Brain pericyte (primary cell): Measurements from ENCODE around the gene POLE.
"Not testable (repeated sequence)": the region's sequence is repeated elsewhere in the genome, so short reads cannot be mapped to it uniquely, and the experiment has no call there.

Source experiments
- DNase-seq: peaks from one replicate; pipeline ENCODE4 v3.0.0-alpha.2; 2012; ENCODE audit warnings: low read depth, low spot score

The POLE gene

GRCh38 chr12:132719141-132719953 is 32.2 kb upstream of the POLE start:
- no peak for DNase-seq

GRCh38 chr12:132718644-132719043 is 31.5 kb upstream of the POLE start:
- DNase-seq: no peak

GRCh38 chr12:132717531-132718387 is 30.6 kb upstream of the POLE start:
- no peak for DNase-seq

GRCh38 chr12:132717011-132717410 is 29.9 kb upstream of the POLE start:
- no peak for DNase-seq

- DNase-seq: no peak
Observed at GRCh38 chr12:132716356-132716755, 29.2 kb upstream of the POLE start.

- no peak for DNase-seq
Observed at GRCh38 chr12:132715874-132716273, 28.7 kb upstream of the POLE start.

GRCh38 chr12:132713123-132713522 is 26.0 kb upstream of the POLE start:
- no peak for DNase-seq

GRCh38 chr12:132711080-132711843 is 24.1 kb upstream of the POLE start:
- DNase-seq: no peak

- no peak for DNase-seq
Observed at GRCh38 chr12:132710405-132711079, 23.4 kb upstream of the POLE start, which contains the start of gene PGAM5. Gene PGAM5, plus strand, starts transcription at chr12:132710842. Its CDS starts 35 bp downstream, at chr12:132710877.

GRCh38 chr12:132710043-132710404 is 22.9 kb upstream of the POLE start:
- DNase-seq: no peak

- no peak for DNase-seq
Observed at GRCh38 chr12:132708150-132708549, 21.0 kb upstream of the POLE start.

GRCh38 chr12:132707241-132707640 is 20.1 kb upstream of the POLE start:
- DNase-seq: no peak

GRCh38 chr12:132703641-132704040 is 16.5 kb upstream of the POLE start:
- no peak for DNase-seq

- DNase-seq: no peak
Observed at GRCh38 chr12:132702640-132703039, 15.5 kb upstream of the POLE start.

- no peak for DNase-seq
Observed at GRCh38 chr12:132700212-132700822, 13.2 kb upstream of the POLE start.

- DNase-seq: no peak
Observed at GRCh38 chr12:132698341-132698740, 11.2 kb upstream of the POLE start.

GRCh38 chr12:132695431-132695830 is 8.3 kb upstream of the POLE start:
- DNase-seq: no peak

GRCh38 chr12:132694888-132695287 is 7.7 kb upstream of the POLE start:
- not testable (repeated sequence) for DNase-seq

- not testable (repeated sequence) for DNase-seq
Observed at GRCh38 chr12:132692030-132692429, 4.9 kb upstream of the POLE start.

- no peak for DNase-seq
Observed at GRCh38 chr12:132690112-132690511, 3.0 kb upstream of the POLE start.

- DNase-seq: no peak
Observed at GRCh38 chr12:132689227-132689626, 2.1 kb upstream of the POLE start.
